ENCODE measurements around the gene IFI27L2.

- no peak for TF ChIP-seq REST (IDR thresholded peaks at IDR 0.05; ENCODE audit: unreplicated experiment)
- TF ChIP-seq POLR2AphosphoS5 (IDR thresholded peaks at IDR 0.05; ENCODE audit: low read depth), result no peak
- TF ChIP-seq, protein P1, sequence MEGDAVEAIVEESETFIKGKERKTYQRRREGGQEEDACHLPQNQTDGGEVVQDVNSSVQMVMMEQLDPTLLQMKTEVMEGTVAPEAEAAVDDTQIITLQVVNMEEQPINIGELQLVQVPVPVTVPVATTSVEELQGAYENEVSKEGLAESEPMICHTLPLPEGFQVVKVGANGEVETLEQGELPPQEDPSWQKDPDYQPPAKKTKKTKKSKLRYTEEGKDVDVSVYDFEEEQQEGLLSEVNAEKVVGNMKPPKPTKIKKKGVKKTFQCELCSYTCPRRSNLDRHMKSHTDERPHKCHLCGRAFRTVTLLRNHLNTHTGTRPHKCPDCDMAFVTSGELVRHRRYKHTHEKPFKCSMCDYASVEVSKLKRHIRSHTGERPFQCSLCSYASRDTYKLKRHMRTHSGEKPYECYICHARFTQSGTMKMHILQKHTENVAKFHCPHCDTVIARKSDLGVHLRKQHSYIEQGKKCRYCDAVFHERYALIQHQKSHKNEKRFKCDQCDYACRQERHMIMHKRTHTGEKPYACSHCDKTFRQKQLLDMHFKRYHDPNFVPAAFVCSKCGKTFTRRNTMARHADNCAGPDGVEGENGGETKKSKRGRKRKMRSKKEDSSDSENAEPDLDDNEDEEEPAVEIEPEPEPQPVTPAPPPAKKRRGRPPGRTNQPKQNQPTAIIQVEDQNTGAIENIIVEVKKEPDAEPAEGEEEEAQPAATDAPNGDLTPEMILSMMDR (conservative IDR thresholded peaks at IDR 0.05; ENCODE audit: low read depth in 2 of 2), result no peak
- no peak for TF ChIP-seq EZH2phosphoT487 (IDR thresholded peaks at IDR 0.05; ENCODE audit: unreplicated experiment)
- TF ChIP-seq CREB1 (CRISPR knock-in tag; IDR thresholded peaks at IDR 0.05; ENCODE audit: low read depth), result no peak
- no peak for TF ChIP-seq EZH2 (IDR thresholded peaks at IDR 0.05; ENCODE audit: low read depth, unreplicated experiment)
- no peak for TF ChIP-seq ETS1 (IDR thresholded peaks at IDR 0.05)
- no peak for TF ChIP-seq STAT1 (IDR thresholded peaks at IDR 0.05; ENCODE audit: unreplicated experiment)
These were observed 14.3 kb upstream of the IFI27L2 start for GRCh38 chr14:94143711-94144110.
